ENCODE measurements around the gene AMHR2. TPM values are rescaled to one million over a fixed set of nuclear protein-coding genes. Genes with fewer than 3 reads are reported as not detected.

Gene AMHR2
- total and polyA plus RNA-seq, 9 of the 15 experiments (the other 6 are each of a cell fraction or from before 2014, with no cell fraction given): 8.9 to 49.7 (median 19.3) TPM

DNA sequence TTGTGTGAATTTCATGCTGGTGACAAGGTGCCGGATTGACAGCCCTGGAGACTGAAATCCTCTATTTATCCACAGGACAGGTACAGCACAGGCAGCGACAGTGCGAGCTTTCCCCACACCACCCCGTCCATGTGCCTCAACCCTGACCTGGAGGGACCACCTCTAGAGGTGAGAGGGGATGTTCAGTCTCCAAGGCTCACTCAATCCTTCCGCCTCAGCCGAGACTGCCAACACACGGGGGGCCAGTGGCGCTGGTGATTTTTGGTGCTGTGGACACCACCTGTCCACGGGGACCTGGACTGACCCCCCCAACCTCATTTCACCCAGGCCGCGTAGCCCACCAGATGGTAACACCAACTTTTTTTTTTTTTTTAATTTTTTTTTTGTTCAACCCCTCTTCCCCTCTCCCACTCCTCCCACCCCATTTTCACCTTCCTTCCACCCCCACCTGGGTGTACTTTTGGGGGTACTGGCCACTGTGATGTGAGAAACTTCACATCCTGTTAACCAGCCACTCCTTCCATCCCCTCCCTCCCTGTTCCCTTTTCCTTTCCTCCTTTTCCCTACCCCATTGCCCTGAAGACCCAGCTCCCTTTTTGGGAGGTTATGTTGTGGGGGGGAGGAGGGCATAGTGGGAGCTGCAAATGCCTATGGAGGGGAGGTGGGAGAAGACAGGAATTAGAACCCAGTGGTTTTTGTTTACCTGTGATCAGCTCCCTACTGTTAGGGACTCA, 41.2 kb downstream of the AMHR2 start:
- H2AFZ ChIP-seq (ENCODE audit: low read depth, low read length): no peak overlapping the region
- ChIA-PET CTCF (ENCODE audit: low intra/inter-chr PET ratio) (interaction anchor here (1.1 kb wide), 1 partner anchor 44 kb away, joined by 3 read pairs; no protein-coding TSS in a partner anchor), POLR2A (interaction anchor here (0.8 to 8.8 kb wide), 11 partner anchors 10 to 124 kb away, joined by 3 to 87 read pairs (median 4); partner anchors contain the start of genes PRR13 and TARBP2)
- no peaks in the 10 kb centered on the region for H3K9me3 ChIP-seq (replicated peaks; ENCODE audit: control insufficient read depth, insufficient read depth, low read depth, low read length)
- no peak overlapping the region for H3K4me2 ChIP-seq (ENCODE audit: insufficient read depth, low read length)
- H3K36me3 ChIP-seq (ENCODE audit: control insufficient read depth, insufficient read depth, low read length): peaks cover 100% of the 10 kb centered on the region
- no peak overlapping the region for H3K27ac ChIP-seq (ENCODE audit: extremely low read depth, low read depth, low read length)
- peaks cover 0 to 3% of the 10 kb centered on the region in 2 experiments; a peak in 1 of 5 replicates for H3K4me1 ChIP-seq (replicated peaks in 1 of 2; ENCODE audit: control insufficient read depth in 2 of 2, insufficient read depth in 2 of 2, low read length in 2 of 2)
- H3K79me2 ChIP-seq (ENCODE audit: control insufficient read depth, insufficient read depth, low read length): peaks cover 86% of the 10 kb centered on the region
- BruUV-seq (replicated peaks): no TSS peak
- no peak overlapping the region for H3K4me3 ChIP-seq
- FAIRE-seq (no peak), DNase-seq (ENCODE audit: extremely low read depth in 1 of 4, low spot score in 3 of 4) (no peak), ATAC-seq (no peak; the same call in 2 of the 3 replicates)
- no peaks in the 10 kb centered on the region for H3K27me3 ChIP-seq (ENCODE audit: control insufficient read depth in 2 of 2, insufficient read depth in 2 of 2, low read length in 2 of 2)
- 99% methylated on average over 11 of the region's 11 CpGs for WGBS (ENCODE audit: insufficient coverage, low coverage, missing lambda C conversion rate)
- H3K9ac ChIP-seq (ENCODE audit: insufficient read depth in 1 of 2, low read depth in 2 of 2, low read length in 2 of 2): peak overlapping the region in 1 of 2 experiments; percentile 30; a peak in 1 of 4 replicates
- intact Hi-C loops (cut with micrococcal nuclease) (no loop called here), in situ Hi-C loops (cut with MboI) (no loop called here)
- peaks cover 25% of the 10 kb centered on the region for H4K20me1 ChIP-seq (replicated peaks; ENCODE audit: control insufficient read depth, insufficient read depth, low read length)
- H3K9me1 ChIP-seq (ENCODE audit: control insufficient read depth, insufficient read depth, low read length): no peaks in the 10 kb centered on the region
- TF ChIP-seq ZNF274 (IDR thresholded peaks at IDR 0.05; ENCODE audit: borderline replicate concordance, low read depth, low read length) (no peak), NFATC3 (IDR thresholded peaks at IDR 0.05) (no peak), FOS (IDR thresholded peaks at IDR 0.05; ENCODE audit: extremely low read depth, insufficient read length) (no peak), POLR2G (IDR thresholded peaks at IDR 0.05; ENCODE audit: low read depth, low read length) (peak; percentile 56), SUPT5H (IDR thresholded peaks at IDR 0.05) (peak; percentile 60), RBFOX2 (IDR thresholded peaks at IDR 0.05; ENCODE audit: low read depth, low read length) (peak; percentile 60), ZNF778 (CRISPR knock-in tag; IDR thresholded peaks at IDR 0.05) (no peak), BRD4 (IDR thresholded peaks at IDR 0.05) (no peak), POLR2A (conservative IDR thresholded peaks at IDR 0.05) (peak; percentile 44; the same call in 1 of the 2 replicates), ZFP36 (IDR thresholded peaks at IDR 0.05; ENCODE audit: low read depth, low read length, partially characterized antibody) (no peak)
- TF ChIP-seq, protein P1, sequence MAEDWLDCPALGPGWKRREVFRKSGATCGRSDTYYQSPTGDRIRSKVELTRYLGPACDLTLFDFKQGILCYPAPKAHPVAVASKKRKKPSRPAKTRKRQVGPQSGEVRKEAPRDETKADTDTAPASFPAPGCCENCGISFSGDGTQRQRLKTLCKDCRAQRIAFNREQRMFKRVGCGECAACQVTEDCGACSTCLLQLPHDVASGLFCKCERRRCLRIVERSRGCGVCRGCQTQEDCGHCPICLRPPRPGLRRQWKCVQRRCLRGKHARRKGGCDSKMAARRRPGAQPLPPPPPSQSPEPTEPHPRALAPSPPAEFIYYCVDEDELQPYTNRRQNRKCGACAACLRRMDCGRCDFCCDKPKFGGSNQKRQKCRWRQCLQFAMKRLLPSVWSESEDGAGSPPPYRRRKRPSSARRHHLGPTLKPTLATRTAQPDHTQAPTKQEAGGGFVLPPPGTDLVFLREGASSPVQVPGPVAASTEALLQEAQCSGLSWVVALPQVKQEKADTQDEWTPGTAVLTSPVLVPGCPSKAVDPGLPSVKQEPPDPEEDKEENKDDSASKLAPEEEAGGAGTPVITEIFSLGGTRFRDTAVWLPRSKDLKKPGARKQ (CRISPR knock-in tag; IDR thresholded peaks at IDR 0.05): no peak
- TF ChIP-seq, protein P2, sequence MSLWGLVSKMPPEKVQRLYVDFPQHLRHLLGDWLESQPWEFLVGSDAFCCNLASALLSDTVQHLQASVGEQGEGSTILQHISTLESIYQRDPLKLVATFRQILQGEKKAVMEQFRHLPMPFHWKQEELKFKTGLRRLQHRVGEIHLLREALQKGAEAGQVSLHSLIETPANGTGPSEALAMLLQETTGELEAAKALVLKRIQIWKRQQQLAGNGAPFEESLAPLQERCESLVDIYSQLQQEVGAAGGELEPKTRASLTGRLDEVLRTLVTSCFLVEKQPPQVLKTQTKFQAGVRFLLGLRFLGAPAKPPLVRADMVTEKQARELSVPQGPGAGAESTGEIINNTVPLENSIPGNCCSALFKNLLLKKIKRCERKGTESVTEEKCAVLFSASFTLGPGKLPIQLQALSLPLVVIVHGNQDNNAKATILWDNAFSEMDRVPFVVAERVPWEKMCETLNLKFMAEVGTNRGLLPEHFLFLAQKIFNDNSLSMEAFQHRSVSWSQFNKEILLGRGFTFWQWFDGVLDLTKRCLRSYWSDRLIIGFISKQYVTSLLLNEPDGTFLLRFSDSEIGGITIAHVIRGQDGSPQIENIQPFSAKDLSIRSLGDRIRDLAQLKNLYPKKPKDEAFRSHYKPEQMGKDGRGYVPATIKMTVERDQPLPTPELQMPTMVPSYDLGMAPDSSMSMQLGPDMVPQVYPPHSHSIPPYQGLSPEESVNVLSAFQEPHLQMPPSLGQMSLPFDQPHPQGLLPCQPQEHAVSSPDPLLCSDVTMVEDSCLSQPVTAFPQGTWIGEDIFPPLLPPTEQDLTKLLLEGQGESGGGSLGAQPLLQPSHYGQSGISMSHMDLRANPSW (CRISPR knock-in tag; IDR thresholded peaks at IDR 0.05): no peak
- TF ChIP-seq, protein P3, sequence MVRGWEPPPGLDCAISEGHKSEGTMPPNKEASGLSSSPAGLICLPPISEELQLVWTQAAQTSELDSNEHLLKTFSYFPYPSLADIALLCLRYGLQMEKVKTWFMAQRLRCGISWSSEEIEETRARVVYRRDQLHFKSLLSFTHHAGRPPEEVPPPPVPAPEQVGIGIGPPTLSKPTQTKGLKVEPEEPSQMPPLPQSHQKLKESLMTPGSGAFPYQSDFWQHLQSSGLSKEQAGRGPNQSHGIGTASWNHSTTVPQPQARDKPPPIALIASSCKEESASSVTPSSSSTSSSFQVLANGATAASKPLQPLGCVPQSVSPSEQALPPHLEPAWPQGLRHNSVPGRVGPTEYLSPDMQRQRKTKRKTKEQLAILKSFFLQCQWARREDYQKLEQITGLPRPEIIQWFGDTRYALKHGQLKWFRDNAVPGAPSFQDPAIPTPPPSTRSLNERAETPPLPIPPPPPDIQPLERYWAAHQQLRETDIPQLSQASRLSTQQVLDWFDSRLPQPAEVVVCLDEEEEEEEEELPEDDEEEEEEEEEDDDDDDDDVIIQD (CRISPR knock-in tag; IDR thresholded peaks at IDR 0.05): no peak
- TF ChIP-seq, protein P4, sequence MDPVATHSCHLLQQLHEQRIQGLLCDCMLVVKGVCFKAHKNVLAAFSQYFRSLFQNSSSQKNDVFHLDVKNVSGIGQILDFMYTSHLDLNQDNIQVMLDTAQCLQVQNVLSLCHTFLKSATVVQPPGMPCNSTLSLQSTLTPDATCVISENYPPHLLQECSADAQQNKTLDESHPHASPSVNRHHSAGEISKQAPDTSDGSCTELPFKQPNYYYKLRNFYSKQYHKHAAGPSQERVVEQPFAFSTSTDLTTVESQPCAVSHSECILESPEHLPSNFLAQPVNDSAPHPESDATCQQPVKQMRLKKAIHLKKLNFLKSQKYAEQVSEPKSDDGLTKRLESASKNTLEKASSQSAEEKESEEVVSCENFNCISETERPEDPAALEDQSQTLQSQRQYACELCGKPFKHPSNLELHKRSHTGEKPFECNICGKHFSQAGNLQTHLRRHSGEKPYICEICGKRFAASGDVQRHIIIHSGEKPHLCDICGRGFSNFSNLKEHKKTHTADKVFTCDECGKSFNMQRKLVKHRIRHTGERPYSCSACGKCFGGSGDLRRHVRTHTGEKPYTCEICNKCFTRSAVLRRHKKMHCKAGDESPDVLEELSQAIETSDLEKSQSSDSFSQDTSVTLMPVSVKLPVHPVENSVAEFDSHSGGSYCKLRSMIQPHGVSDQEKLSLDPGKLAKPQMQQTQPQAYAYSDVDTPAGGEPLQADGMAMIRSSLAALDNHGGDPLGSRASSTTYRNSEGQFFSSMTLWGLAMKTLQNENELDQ (CRISPR knock-in tag; IDR thresholded peaks at IDR 0.05; ENCODE audit: borderline replicate concordance): no peak

Data from K562 (cell line).